Esophagus squamous epithelium (tissue), 5 donors: ENCODE measurements around the gene PUM1. TPM values are rescaled to one million over a fixed set of nuclear protein-coding genes. Genes with fewer than 3 reads are reported as not detected.
A peak's percentile ranks its signal among the peaks of the same experiment; 100 is the strongest.

Experiments
- DNase-seq: peaks from one replicate; lab custom pipeline; 2025; lab: John Stamatoyannopoulos, UW
- H3K27ac ChIP-seq, 4 donors: fragments of 200-600 bp; sonication (generic); one replicate each; pipeline ENCODE4 v1.5.1; 2016 to 2019; ENCODE audit warnings: mild to moderate bottlenecking in 1 of 4
- H3K27me3 ChIP-seq, 4 donors: fragments of 200-600 bp; sonication (generic); 1 replicate in 3 of 4; 2 replicates in 1 of 4; pipeline versions ENCODE4 v1.5.1 to v1.6.0; 2017 to 2021; ENCODE audit warnings: antibody characterized with exemption in 1 of 4
- H3K36me3 ChIP-seq, 3 donors: fragments of 200-600 bp; sonication (generic); one replicate each; pipeline ENCODE4 v1.5.1; 2016 to 2019
- H3K4me1 ChIP-seq, 3 donors: fragments of 200-600 bp; sonication (generic); one replicate each; pipeline ENCODE4 v1.5.1; 2017 to 2019
- H3K4me3 ChIP-seq, 4 donors: fragments of 200-600 bp; sonication (generic); 1 replicate in 3 of 4; 2 replicates in 1 of 4; pipeline ENCODE4 v1.5.1; 2016 to 2019; ENCODE audit warnings: mild to moderate bottlenecking in 2 of 4, moderate library complexity in 1 of 4
- H3K9me3 ChIP-seq, 3 donors: fragments of 200-600 bp; sonication (generic); one replicate each; pipeline ENCODE4 v1.5.1; 2016 to 2019
- CTCF ChIP-seq, 6 experiments: fragments of 450-650 bp in 4 of 6; fragments of 200-600 bp in 2 of 6; sonication (generic) in 2 of 6; IDR thresholded peaks; one replicate each; pipeline ENCODE4 v1.5.1; 2016 to 2019; ENCODE audit warnings: antibody characterized with exemption in 6 of 6, mild to moderate bottlenecking in 4 of 6, moderate library complexity in 4 of 6
- POLR2A ChIP-seq, 4 donors: fragments of 450-650 bp; IDR thresholded peaks; one replicate each; pipeline ENCODE4 v1.6.1; 2017; ENCODE audit warnings: antibody characterized with exemption in 4 of 4, mild to moderate bottlenecking in 4 of 4, moderate library complexity in 3 of 4
- WGBS, 2 donors: methylation state at CpG; one replicate each; pipeline ENCODE4 v1.1.5; 2018; 5-methylcytosine and 5-hydroxymethylcytosine counted together
- intact Hi-C: fragments of 100-400 bp; cut with DNase I; formaldehyde crosslinking; loops from one replicate; pipeline ENCODE4 v1.15.0; 2022
- total RNA-seq, 4 donors: library from RNA; depleted of rRNA; stranded (reverse); fragments of >200 nt; gene quantifications; one replicate each; pipeline ENCODE4 v1.1.0, GENCODE V29; 2016
- donor health status: DM: yes; HTN: yes; CAD: no.

The PUM1 gene
- total RNA-seq, 4 donors from 2014 or later = 41.6 to 88.1 (median 53.9) TPM

GRCh38 chr1:30893776-30894507 lies 171.6 kb downstream of the PUM1 start:
- H3K4me3 ChIP-seq = no peak overlapping the region
- peak overlapping the region in 2 of 4 donors; percentile 18 to 69 for H3K27ac ChIP-seq
- 63 to 79% methylated on average over 7 of the region's 9 CpGs for WGBS, 2 donors
- no peaks in the 10 kb centered on the region for H3K27me3 ChIP-seq
- H3K9me3 ChIP-seq = no peaks in the 10 kb centered on the region
- intact Hi-C loops = no loop called here
- no peak for DNase-seq
- H3K36me3 ChIP-seq = no peaks in the 10 kb centered on the region
- TF ChIP-seq CTCF (IDR thresholded peaks at IDR 0.05) (no peak), POLR2A (IDR thresholded peaks at IDR 0.05) (no peak)
- H3K4me1 ChIP-seq = peaks cover under 1 to 43% (median 6%) of the 10 kb centered on the region in 3 donors

- Histone ChIP-seq H3K27me3 (no peaks in the 10 kb centered on the region), H3K27ac (peak overlapping the region in 3 of 4 donors; percentile 18 to 69 (median 45)), H3K36me3 (no peaks in the 10 kb centered on the region), H3K9me3 (no peaks in the 10 kb centered on the region), H3K4me1 (peaks cover 4 to 55% (median 13%) of the 10 kb centered on the region in 3 donors), H3K4me3 (no peak overlapping the region)
- intact Hi-C loops = no loop called here
- no peak for TF ChIP-seq POLR2A (IDR thresholded peaks at IDR 0.05)
- TF ChIP-seq CTCF (IDR thresholded peaks at IDR 0.05) = no peak
- DNase-seq = no peak
- WGBS, 2 donors = 67% methylated on average over 1 of the region's 6 CpGs; no CpG with 5 or more reads in 1 of the 2 donors
These were observed 172.8 kb downstream of the PUM1 start for GRCh38 chr1:30892671-30893073.

GRCh38 chr1:30891227-30891552 lies 174.3 kb downstream of the PUM1 start:
- DNase-seq = no peak
- WGBS, 2 donors = 52% methylated on average over 3 of the region's 5 CpGs; no CpG with 5 or more reads in 1 of the 2 donors
- TF ChIP-seq POLR2A (IDR thresholded peaks at IDR 0.05) (no peak), CTCF (IDR thresholded peaks at IDR 0.05) (no peak)
- no peaks in the 10 kb centered on the region for H3K27me3 ChIP-seq
- peaks cover 4 to 62% (median 13%) of the 10 kb centered on the region in 3 donors for H3K4me1 ChIP-seq
- no peaks in the 10 kb centered on the region for H3K36me3 ChIP-seq
- no peak overlapping the region for H3K4me3 ChIP-seq
- no peaks in the 10 kb centered on the region for H3K9me3 ChIP-seq
- intact Hi-C loops = no loop called here
- peak overlapping the region in 3 of 4 donors; percentile 18 to 69 (median 31) for H3K27ac ChIP-seq

- WGBS, 2 donors = 68 to 80% methylated on average over 6 to 9 of the region's 10 CpGs
- Histone ChIP-seq H3K36me3 (no peaks in the 10 kb centered on the region), H3K27me3 (no peaks in the 10 kb centered on the region), H3K4me1 (peaks cover 4 to 64% (median 13%) of the 10 kb centered on the region in 3 donors), H3K4me3 (no peak overlapping the region), H3K27ac (peak overlapping the region in 3 of 4 donors; percentile 18 to 69 (median 31)), H3K9me3 (no peaks in the 10 kb centered on the region)
- intact Hi-C loops = no loop called here
- TF ChIP-seq CTCF (IDR thresholded peaks at IDR 0.05) (no peak), POLR2A (IDR thresholded peaks at IDR 0.05) (no peak)
- no peak for DNase-seq
These were observed 174.9 kb downstream of the PUM1 start for GRCh38 chr1:30890502-30891226.

GRCh38 chr1:30889511-30889910 lies 176.0 kb downstream of the PUM1 start:
- WGBS, 2 donors = 78 to 94% methylated on average over 5 of the region's 5 CpGs

More at GRCh38 chr1:30889511-30889910, 176.0 kb downstream of the PUM1 start:
- H3K9me3 ChIP-seq = no peaks in the 10 kb centered on the region
- peaks cover 4 to 60% (median 13%) of the 10 kb centered on the region in 3 donors for H3K4me1 ChIP-seq
- TF ChIP-seq CTCF (IDR thresholded peaks at IDR 0.05) (no peak), POLR2A (IDR thresholded peaks at IDR 0.05) (no peak)
- no peaks in the 10 kb centered on the region for H3K27me3 ChIP-seq
- intact Hi-C loops = no loop called here
- DNase-seq = no peak
- no peaks in the 10 kb centered on the region for H3K36me3 ChIP-seq
- H3K27ac ChIP-seq = peak overlapping the region in 3 of 4 donors; percentile 80 to 88 (median 82)
- H3K4me3 ChIP-seq = no peak overlapping the region
